ENCODE measurements around the gene NPTX2. TPM values are rescaled to one million over a fixed set of nuclear protein-coding genes. Genes with fewer than 3 reads are reported as not detected.

The NPTX2 gene
- total RNA-seq, 1 experiment from 2014 or later: not detected

GRCh38 chr7:98655611-98656010 is 38.5 kb downstream of the NPTX2 start:
- Histone ChIP-seq H3K9me2 (ENCODE audit: insufficient read depth) (no peaks in the 10 kb centered on the region), H3K4me3 (no peak overlapping the region), H3K9me3 (ENCODE audit: insufficient read depth, low read depth) (no peaks in the 10 kb centered on the region), H3K27ac (no peak overlapping the region), H3K4me1 (replicated peaks; ENCODE audit: insufficient read depth) (no peaks in the 10 kb centered on the region), H3K79me2 (ENCODE audit: low read depth) (no peaks in the 10 kb centered on the region), H3K4me2 (no peak overlapping the region), H3K36me3 (ENCODE audit: low read depth) (no peaks in the 10 kb centered on the region), H2AFZ (no peak overlapping the region), H3K27me3 (ENCODE audit: insufficient read depth, low read depth) (peaks cover 89% of the 10 kb centered on the region), H3F3A (ENCODE audit: insufficient read depth, low read depth) (no peaks in the 10 kb centered on the region), H4K20me1 (ENCODE audit: insufficient read depth) (no peaks in the 10 kb centered on the region)
- BruUV-seq (replicated peaks): no TSS peak
- intact Hi-C loops (cut with micrococcal nuclease; ENCODE audit: unreplicated experiment): no loop called here
- TF ChIP-seq CTCF (conservative IDR thresholded peaks at IDR 0.05): no peak
- TF ChIP-seq EZH2 (IDR thresholded peaks at IDR 0.05; ENCODE audit: low read depth): no peak
- ChIA-PET POLR2A (ENCODE audit: unreplicated experiment) (no interaction called here), CTCF (no interaction called here)
- DNase-seq: no peak

- Histone ChIP-seq H3K4me3 (no peak overlapping the region), H3K36me3 (ENCODE audit: low read depth) (no peaks in the 10 kb centered on the region), H3K4me1 (replicated peaks; ENCODE audit: insufficient read depth) (no peaks in the 10 kb centered on the region), H3K27me3 (ENCODE audit: insufficient read depth, low read depth) (peaks cover 89% of the 10 kb centered on the region), H4K20me1 (ENCODE audit: insufficient read depth) (no peaks in the 10 kb centered on the region), H3K79me2 (ENCODE audit: low read depth) (no peaks in the 10 kb centered on the region), H2AFZ (no peak overlapping the region), H3F3A (ENCODE audit: insufficient read depth, low read depth) (no peaks in the 10 kb centered on the region), H3K9me2 (ENCODE audit: insufficient read depth) (no peaks in the 10 kb centered on the region), H3K4me2 (no peak overlapping the region), H3K27ac (no peak overlapping the region), H3K9me3 (ENCODE audit: insufficient read depth, low read depth) (no peaks in the 10 kb centered on the region)
- intact Hi-C loops (cut with micrococcal nuclease; ENCODE audit: unreplicated experiment): no loop called here
- no TSS peak for BruUV-seq (replicated peaks)
- TF ChIP-seq EZH2 (IDR thresholded peaks at IDR 0.05; ENCODE audit: low read depth): no peak
- TF ChIP-seq CTCF (conservative IDR thresholded peaks at IDR 0.05): no peak
- ChIA-PET CTCF (no interaction called here), POLR2A (ENCODE audit: unreplicated experiment) (no interaction called here)
- no peak for DNase-seq
Observed at GRCh38 chr7:98656899-98657298, 39.8 kb downstream of the NPTX2 start.

GRCh38 chr7:98657736-98658135 is 40.7 kb downstream of the NPTX2 start:
- Histone ChIP-seq H3K4me2 (no peak overlapping the region), H3K27ac (no peak overlapping the region), H3F3A (ENCODE audit: insufficient read depth, low read depth) (no peaks in the 10 kb centered on the region), H3K4me3 (no peak overlapping the region), H3K9me2 (ENCODE audit: insufficient read depth) (no peaks in the 10 kb centered on the region), H3K79me2 (ENCODE audit: low read depth) (no peaks in the 10 kb centered on the region), H2AFZ (no peak overlapping the region), H4K20me1 (ENCODE audit: insufficient read depth) (no peaks in the 10 kb centered on the region), H3K36me3 (ENCODE audit: low read depth) (no peaks in the 10 kb centered on the region), H3K27me3 (ENCODE audit: insufficient read depth, low read depth) (peaks cover 86% of the 10 kb centered on the region), H3K4me1 (replicated peaks; ENCODE audit: insufficient read depth) (no peaks in the 10 kb centered on the region), H3K9me3 (ENCODE audit: insufficient read depth, low read depth) (no peaks in the 10 kb centered on the region)
- intact Hi-C loops (cut with micrococcal nuclease; ENCODE audit: unreplicated experiment): no loop called here
- ChIA-PET POLR2A (ENCODE audit: unreplicated experiment) (no interaction called here), CTCF (no interaction called here)
- DNase-seq: no peak
- TF ChIP-seq CTCF (conservative IDR thresholded peaks at IDR 0.05) (no peak), EZH2 (IDR thresholded peaks at IDR 0.05; ENCODE audit: low read depth) (no peak)
- BruUV-seq (replicated peaks): no TSS peak
